A549 (cell line): ENCODE measurements around the gene HIC2.

Source experiments
- NFE2L2 ChIP-seq: fragments of 150-350 bp; conservative IDR thresholded peaks from 2 replicates; pipeline ENCODE4 v1.6.1; 2014; ENCODE audit warnings: low read length
- SREBF2 ChIP-seq: fragments of 450-650 bp; IDR thresholded peaks from 2 replicates; pipeline ENCODE4 v1.6.1; 2014; ENCODE audit warnings: mild to moderate bottlenecking, moderate library complexity
- TF ChIP-seq, protein P1 (sequence below): IDR thresholded peaks from 2 replicates; pipeline ENCODE4 v1.6.1; 2012

DNA sequence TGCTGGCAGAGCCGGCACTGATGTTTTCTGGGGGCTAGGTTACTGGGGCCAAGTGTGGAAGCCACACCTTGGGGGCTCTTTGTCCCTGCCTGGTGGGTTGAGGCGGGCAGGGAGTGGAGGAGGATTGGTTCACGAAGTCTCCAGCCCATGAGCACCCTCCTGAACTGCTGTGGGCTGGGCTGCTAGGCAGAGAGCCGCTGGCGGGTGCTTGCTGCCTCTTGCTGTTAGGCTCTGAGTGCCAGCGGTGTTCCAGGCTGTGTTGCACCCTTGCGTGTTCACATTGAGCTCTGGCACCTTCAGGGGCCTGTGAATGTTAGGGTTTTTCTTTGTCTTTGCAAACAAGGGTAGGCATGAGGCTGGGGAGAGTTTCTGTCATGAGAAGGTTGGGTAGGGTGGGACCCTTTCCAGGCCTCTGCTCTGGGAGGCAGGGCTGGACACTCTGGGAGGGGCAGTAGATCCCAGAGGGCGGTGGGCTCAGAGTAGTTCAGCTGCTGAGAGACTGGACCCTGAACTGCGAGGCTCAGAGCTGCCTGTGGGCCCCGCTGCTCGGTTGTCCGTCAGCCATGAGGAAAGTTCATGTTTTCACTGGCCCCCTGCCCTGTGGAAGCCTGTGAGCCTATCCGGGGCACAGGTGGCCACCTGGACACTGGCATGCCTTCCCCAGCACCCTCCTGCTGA is 26.0 kb downstream of the HIC2 start:
- TF ChIP-seq NFE2L2 (no peak), SREBF2 (no peak)
- TF ChIP-seq, protein P1, sequence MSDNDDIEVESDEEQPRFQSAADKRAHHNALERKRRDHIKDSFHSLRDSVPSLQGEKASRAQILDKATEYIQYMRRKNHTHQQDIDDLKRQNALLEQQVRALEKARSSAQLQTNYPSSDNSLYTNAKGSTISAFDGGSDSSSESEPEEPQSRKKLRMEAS, result no peak
